Peyer's patch (tissue), 4 donors: ENCODE measurements around the gene FLOT1. TPM values are rescaled to one million over a fixed set of nuclear protein-coding genes. Genes with fewer than 3 reads are reported as not detected.

ENCODE experiments used
- DNase-seq, 3 donors: peaks; one replicate each; pipeline ENCODE4 v3.0.0-alpha.2; 2017 to 2019
- H3K27ac ChIP-seq, 4 donors: fragments of 200-600 bp; sonication (generic); one replicate each; pipeline ENCODE4 v1.5.1; 2016 to 2019
- H3K27me3 ChIP-seq, 2 donors: fragments of 200-600 bp; sonication (generic); one replicate each; pipeline ENCODE4 v1.5.1; 2019
- H3K36me3 ChIP-seq, 3 donors: fragments of 200-600 bp; sonication (generic); one replicate each; pipeline ENCODE4 v1.5.1; 2016 to 2019
- H3K4me1 ChIP-seq, 4 donors: fragments of 200-600 bp; sonication (generic); one replicate each; pipeline ENCODE4 v1.5.1; 2016 to 2019
- H3K4me3 ChIP-seq, 4 donors: fragments of 200-600 bp; sonication (generic); 1 replicate in 3 of 4; 2 replicates in 1 of 4; pipeline ENCODE4 v1.5.1; 2016 to 2019; ENCODE audit warnings: mild to moderate bottlenecking in 1 of 4
- H3K9me3 ChIP-seq, 4 donors: fragments of 200-600 bp; sonication (generic); one replicate each; pipeline ENCODE4 v1.5.1; 2016 to 2019; ENCODE audit warnings: mild to moderate bottlenecking in 1 of 4
- POLR2A ChIP-seq, 2 donors: fragments of 450-650 bp; IDR thresholded peaks; one replicate each; pipeline ENCODE4 v1.5.1; 2017; ENCODE audit warnings: antibody characterized with exemption in 2 of 2, mild to moderate bottlenecking in 2 of 2, moderate library complexity in 2 of 2
- total RNA-seq, 4 donors: library from RNA; depleted of rRNA; stranded (reverse); fragments of >200 nt; gene quantifications; one replicate each; pipeline ENCODE4 v1.1.0, GENCODE V29; 2016
- TF ChIP-seq, protein P1 (sequence below), 6 experiments: fragments of 450-650 bp in 4 of 6; fragments of 200-600 bp in 2 of 6; sonication (generic) in 1 of 6; IDR thresholded peaks; one replicate each; pipeline ENCODE4 v1.5.1; 2017 to 2019; ENCODE audit warnings: antibody characterized with exemption in 6 of 6, mild to moderate bottlenecking in 3 of 6, moderate library complexity in 1 of 6

Gene FLOT1, protein sequence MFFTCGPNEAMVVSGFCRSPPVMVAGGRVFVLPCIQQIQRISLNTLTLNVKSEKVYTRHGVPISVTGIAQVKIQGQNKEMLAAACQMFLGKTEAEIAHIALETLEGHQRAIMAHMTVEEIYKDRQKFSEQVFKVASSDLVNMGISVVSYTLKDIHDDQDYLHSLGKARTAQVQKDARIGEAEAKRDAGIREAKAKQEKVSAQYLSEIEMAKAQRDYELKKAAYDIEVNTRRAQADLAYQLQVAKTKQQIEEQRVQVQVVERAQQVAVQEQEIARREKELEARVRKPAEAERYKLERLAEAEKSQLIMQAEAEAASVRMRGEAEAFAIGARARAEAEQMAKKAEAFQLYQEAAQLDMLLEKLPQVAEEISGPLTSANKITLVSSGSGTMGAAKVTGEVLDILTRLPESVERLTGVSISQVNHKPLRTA
- 100 to 1,000 TPM in 2 of 4 donors, 10 to 100 TPM in 2; 74.1 to 151 (median 100) TPM for total RNA-seq

DNA sequence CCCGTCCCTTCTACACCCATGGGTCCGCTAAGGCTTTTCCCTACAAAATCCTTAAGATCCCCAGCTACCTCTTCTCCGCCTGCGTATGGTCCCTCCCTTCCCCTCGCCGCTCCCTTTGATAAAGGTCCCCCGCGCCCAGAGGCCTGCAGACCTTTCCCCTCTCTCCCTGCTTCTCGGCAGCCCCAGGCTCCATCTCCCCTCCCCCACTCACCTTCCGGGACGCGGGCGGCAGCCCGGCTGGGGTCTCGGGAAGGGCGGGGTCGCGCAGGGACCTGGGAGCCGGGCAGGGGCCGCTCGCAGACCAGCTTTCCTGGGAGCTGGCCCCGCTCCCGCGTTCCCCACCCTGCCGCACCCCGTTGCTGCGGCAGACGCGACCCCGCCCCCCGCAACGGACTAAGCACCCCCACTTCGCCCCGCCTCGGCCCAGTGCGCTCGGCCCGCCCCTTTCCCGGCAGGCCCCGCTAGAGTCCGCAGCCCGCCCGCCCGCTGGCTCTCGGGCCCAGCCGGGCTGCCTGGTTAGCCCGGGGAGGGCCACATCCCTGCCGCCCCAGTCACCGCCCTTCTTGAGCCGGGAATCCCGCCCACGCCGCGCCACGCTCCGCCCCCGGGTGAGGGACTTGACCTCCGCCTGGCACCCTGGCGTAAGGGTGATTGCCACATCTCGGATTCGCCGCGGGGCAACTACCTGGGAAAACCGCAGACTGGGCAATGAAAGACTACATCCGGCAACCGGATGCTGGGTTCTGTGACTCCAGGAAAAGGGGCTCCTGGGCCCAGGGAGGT is at the start of gene FLOT1:
Gene FLOT1, minus strand, starts transcription at position 372 of the 783 bp plus-strand sequence. CDS start 498 bp downstream, outside the sequence.
- TF ChIP-seq POLR2A (IDR thresholded peaks at IDR 0.05) = peak; percentile 66 to 86
- TF ChIP-seq, protein P1, sequence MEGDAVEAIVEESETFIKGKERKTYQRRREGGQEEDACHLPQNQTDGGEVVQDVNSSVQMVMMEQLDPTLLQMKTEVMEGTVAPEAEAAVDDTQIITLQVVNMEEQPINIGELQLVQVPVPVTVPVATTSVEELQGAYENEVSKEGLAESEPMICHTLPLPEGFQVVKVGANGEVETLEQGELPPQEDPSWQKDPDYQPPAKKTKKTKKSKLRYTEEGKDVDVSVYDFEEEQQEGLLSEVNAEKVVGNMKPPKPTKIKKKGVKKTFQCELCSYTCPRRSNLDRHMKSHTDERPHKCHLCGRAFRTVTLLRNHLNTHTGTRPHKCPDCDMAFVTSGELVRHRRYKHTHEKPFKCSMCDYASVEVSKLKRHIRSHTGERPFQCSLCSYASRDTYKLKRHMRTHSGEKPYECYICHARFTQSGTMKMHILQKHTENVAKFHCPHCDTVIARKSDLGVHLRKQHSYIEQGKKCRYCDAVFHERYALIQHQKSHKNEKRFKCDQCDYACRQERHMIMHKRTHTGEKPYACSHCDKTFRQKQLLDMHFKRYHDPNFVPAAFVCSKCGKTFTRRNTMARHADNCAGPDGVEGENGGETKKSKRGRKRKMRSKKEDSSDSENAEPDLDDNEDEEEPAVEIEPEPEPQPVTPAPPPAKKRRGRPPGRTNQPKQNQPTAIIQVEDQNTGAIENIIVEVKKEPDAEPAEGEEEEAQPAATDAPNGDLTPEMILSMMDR (IDR thresholded peaks at IDR 0.05) = no peak

DNA sequence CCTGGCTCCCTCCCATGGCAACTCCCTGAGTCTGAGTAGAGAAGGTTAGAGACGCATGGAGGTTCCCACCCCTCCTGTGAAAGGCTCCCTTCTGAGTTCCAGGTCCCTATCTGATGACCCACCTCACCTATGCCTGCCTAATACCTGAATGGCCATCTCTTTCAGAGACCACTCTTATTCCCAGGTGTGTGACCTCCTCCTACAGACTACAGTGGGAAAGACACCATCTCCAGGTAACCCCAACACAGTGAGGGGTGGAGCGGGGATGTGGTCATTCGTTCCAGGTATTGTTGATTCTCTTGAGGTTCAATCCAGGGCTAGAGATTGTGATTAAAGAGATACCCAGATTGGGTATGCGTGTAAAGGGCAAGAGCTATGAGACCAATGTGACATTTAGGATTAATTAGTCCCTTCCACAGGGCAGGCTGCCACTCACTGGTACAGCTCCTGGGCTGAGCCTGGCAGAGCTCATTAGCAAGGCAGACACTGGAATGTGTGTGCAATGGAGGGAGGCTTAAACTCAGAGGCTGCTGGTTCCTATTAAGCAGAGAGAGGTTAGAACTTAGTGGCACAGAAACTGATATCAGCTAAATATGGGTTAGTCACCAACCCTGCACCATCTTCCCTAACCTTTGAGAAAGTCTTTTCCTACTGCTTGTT is 48.4 kb upstream of the FLOT1 start:
- TF ChIP-seq, protein P1 (IDR thresholded peaks at IDR 0.05) = no peak
- TF ChIP-seq POLR2A (IDR thresholded peaks at IDR 0.05) = no peak
- no peak overlapping the region for H3K27ac ChIP-seq
- DNase-seq = no peak

More for the DNA sequence above, at the start of gene FLOT1:
- H3K27ac ChIP-seq = peak within 1 kb of the TSS; percentile 84 to 96 (median 92)
- DNase-seq = peak; percentile 94 to 99 (median 98)
- no peaks in the 10 kb centered on the region for H3K9me3 ChIP-seq
- peaks cover 3 to 45% (median 15%) of the 10 kb centered on the region in 4 donors for H3K4me1 ChIP-seq
- H3K36me3 ChIP-seq = peaks cover 0 to 34% (median 0%) of the 10 kb centered on the region in 3 donors
- H3K4me3 ChIP-seq = peak within 1 kb of the TSS; percentile 74 to 98 (median 92)
- no peaks in the 10 kb centered on the region for H3K27me3 ChIP-seq

DNA sequence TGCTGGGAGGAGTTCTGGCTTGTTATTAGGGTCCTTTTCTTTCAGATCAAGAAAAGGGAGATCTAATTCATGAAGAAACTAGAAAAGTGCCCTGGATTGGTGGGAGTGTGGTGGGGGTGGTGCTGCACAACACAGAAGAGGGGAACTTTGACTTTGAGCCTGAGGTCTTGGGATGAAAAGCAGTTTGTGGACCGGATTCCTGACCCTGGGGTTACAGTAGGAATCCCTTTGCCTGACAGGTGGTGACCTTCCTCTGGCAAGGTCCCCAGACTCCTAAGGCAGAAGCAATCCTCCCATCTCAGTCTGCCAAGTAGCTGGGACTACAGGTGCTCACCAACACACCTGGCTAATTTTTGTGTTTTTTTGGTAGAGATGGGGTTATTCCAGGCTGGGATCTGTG is 47.1 kb upstream of the FLOT1 start:
- no peaks in the 10 kb centered on the region for H3K27me3 ChIP-seq
- TF ChIP-seq, protein P1 (IDR thresholded peaks at IDR 0.05) = no peak
- no peak for TF ChIP-seq POLR2A (IDR thresholded peaks at IDR 0.05)
- peaks cover 0 to 15% (median 5%) of the 10 kb centered on the region in 4 donors for H3K4me1 ChIP-seq
- no peak overlapping the region for H3K27ac ChIP-seq
- DNase-seq = no peak
- H3K36me3 ChIP-seq = no peaks in the 10 kb centered on the region
- H3K4me3 ChIP-seq = no peak overlapping the region
- H3K9me3 ChIP-seq = no peaks in the 10 kb centered on the region

More for the DNA sequence above, 48.4 kb upstream of the FLOT1 start:
- no peaks in the 10 kb centered on the region for H3K9me3 ChIP-seq
- H3K4me1 ChIP-seq = peaks cover 0 to 15% (median 5%) of the 10 kb centered on the region in 4 donors
- H3K27me3 ChIP-seq = no peaks in the 10 kb centered on the region
- no peak overlapping the region for H3K4me3 ChIP-seq
- H3K36me3 ChIP-seq = no peaks in the 10 kb centered on the region

DNA sequence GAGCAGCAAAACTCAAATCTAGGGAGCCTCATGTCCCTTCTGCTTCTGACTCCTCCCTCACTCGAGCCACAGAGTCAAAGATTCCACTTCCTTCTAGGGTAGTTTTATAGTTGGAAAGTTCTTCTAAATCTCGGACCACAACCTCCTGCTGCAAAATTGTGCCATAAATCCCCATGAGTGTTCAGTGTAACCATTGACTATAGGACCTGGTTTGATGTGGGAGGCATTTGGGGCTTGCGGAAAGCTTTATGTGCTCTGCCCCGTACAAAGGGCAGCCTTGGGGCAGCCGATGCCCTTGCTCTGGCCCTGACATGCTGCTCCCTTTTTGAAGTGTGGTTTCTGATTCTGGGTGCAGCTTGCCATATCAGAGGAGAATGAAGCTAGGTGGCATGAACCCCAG is 45.5 kb upstream of the FLOT1 start:
- Histone ChIP-seq H3K9me3 (no peaks in the 10 kb centered on the region), H3K36me3 (no peaks in the 10 kb centered on the region), H3K4me3 (no peak overlapping the region), H3K27ac (peak overlapping the region in 2 of 4 donors; percentile 5 to 49), H3K27me3 (no peaks in the 10 kb centered on the region), H3K4me1 (peaks cover 0 to 4% (median under 1%) of the 10 kb centered on the region in 4 donors)
- TF ChIP-seq POLR2A (IDR thresholded peaks at IDR 0.05) = no peak
- TF ChIP-seq, protein P1 (IDR thresholded peaks at IDR 0.05) = no peak
- no peak for DNase-seq

DNA sequence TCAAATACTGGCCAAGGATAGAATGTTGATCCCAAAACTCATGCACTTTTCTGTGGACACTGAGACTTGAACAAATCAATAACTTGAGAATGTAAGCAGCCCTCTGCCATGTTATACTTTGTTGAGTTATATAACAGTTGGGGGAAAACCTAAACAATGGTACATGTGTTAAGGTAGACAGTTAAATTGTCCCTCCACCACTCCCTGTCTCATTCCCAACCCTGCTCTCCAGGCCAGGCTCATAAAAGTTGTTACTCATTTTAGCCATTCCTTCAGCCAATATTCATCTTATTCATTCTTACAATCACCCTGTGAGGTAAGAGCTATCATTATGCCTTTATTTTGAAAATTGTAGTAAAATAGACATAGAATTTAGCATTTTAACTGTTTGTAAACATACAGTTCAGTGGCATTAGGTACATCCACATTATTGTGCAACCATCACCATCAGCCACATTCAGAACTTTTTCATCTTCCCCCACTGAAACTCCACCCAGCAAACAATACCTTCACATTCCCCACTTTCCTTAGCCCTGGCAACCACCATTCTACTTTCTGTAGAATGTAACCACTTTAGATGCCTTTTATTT is 40.0 kb upstream of the FLOT1 start:
- Histone ChIP-seq H3K4me1 (peaks cover 0 to 25% (median 2%) of the 10 kb centered on the region in 4 donors), H3K27ac (peak overlapping the region; percentile 33 to 85 (median 62)), H3K36me3 (no peaks in the 10 kb centered on the region), H3K27me3 (no peaks in the 10 kb centered on the region), H3K4me3 (no peak overlapping the region), H3K9me3 (no peaks in the 10 kb centered on the region)
- DNase-seq = no peak
- TF ChIP-seq, protein P1 (IDR thresholded peaks at IDR 0.05) = no peak
- TF ChIP-seq POLR2A (IDR thresholded peaks at IDR 0.05) = no peak
